ENCODE measurements around the gene ADD3. TPM values are rescaled to one million over a fixed set of nuclear protein-coding genes. Genes with fewer than 3 reads are reported as not detected.

Gene ADD3
- total RNA-seq, 1 donor: 536 TPM

- no peaks in the 10 kb centered on the region for H3K27me3 ChIP-seq (ENCODE audit: insufficient read depth, low read length)
- H3K9me3 ChIP-seq (ENCODE audit: low read depth, low read length): no peaks in the 10 kb centered on the region
- H3K4me1 ChIP-seq (ENCODE audit: insufficient read depth, low read length): no peaks in the 10 kb centered on the region
- H3K4me3 ChIP-seq (ENCODE audit: low read length): no peak overlapping the region
Observed at GRCh38 chr10:109987452-109988211, 20.2 kb upstream of the ADD3 start.

DNA sequence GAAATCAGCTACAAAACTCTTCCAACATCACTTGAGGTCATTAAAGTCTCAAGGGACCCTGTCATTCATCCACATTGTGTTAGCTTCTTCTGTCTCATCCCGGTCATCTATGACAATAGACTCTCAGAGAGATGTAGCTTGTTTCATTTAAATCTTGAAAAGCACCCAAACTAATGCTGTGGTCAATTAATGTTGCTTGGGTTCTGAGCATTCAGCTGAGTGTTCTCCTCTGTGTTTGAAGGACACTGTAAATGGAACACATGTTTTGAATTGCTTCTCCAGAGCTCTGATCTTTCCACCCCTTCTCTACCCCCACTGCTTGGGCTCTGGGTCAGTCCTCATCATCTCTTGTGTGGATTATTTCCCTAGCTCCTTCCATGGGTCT lies 19.6 kb upstream of the ADD3 start:
- Histone ChIP-seq H3K4me3 (ENCODE audit: low read length) (no peak overlapping the region), H3K9me3 (ENCODE audit: low read depth, low read length) (no peaks in the 10 kb centered on the region), H3K27me3 (ENCODE audit: insufficient read depth, low read length) (no peaks in the 10 kb centered on the region), H3K4me1 (ENCODE audit: insufficient read depth, low read length) (no peaks in the 10 kb centered on the region)

- Histone ChIP-seq H3K27me3 (ENCODE audit: insufficient read depth, low read length) (no peaks in the 10 kb centered on the region), H3K4me1 (ENCODE audit: insufficient read depth, low read length) (peaks cover 3% of the 10 kb centered on the region), H3K4me3 (ENCODE audit: low read length) (no peak overlapping the region), H3K9me3 (ENCODE audit: low read depth, low read length) (no peaks in the 10 kb centered on the region)
Observed at GRCh38 chr10:109991266-109991855, 16.4 kb upstream of the ADD3 start.

GRCh38 chr10:109992485-109992884 lies 15.3 kb upstream of the ADD3 start:
- no peak overlapping the region for H3K4me3 ChIP-seq (ENCODE audit: low read length)
- H3K27me3 ChIP-seq (ENCODE audit: insufficient read depth, low read length): no peaks in the 10 kb centered on the region
- no peaks in the 10 kb centered on the region for H3K9me3 ChIP-seq (ENCODE audit: low read depth, low read length)
- peaks cover 11% of the 10 kb centered on the region for H3K4me1 ChIP-seq (ENCODE audit: insufficient read depth, low read length)

DNA sequence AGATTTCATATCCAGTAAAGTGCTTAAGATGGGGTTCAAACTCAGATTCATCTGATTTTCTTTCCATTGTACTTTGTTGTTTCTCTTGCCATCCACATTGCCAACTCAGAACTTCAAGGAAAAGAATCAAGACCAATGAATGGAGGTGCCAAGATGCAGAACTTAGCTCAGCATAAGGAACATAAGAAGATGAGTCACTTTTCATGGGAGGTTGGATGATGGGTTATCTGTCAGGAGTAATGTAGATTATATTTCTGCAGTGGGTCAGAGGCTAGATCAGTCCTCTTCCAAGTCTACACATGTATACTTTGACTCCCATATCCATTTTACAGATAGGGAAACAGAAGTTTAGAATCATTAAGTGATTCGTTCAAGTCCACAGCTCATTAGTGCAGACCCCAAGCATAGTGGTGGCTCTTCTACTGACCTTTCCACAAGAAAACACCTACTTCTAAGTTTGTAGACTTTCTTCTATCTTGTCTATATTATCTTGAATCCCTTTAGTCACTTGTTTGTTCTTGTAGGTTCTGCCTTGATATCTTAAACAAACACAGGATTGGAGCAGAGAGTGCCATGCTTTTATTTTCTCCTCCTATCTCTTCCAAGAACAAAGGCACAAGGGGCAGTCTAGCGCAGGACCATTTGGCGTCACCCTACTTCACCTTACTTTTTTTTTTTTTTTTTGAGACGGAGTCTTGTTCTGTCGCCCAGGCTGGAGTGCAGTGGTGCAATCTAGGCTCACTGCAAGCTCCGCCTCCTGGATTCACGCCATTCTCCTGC lies 14.0 kb upstream of the ADD3 start:
- Histone ChIP-seq H3K27me3 (ENCODE audit: insufficient read depth, low read length) (no peaks in the 10 kb centered on the region), H3K9me3 (ENCODE audit: low read depth, low read length) (no peaks in the 10 kb centered on the region), H3K4me3 (ENCODE audit: low read length) (no peak overlapping the region), H3K4me1 (ENCODE audit: insufficient read depth, low read length) (peaks cover 11% of the 10 kb centered on the region)

DNA sequence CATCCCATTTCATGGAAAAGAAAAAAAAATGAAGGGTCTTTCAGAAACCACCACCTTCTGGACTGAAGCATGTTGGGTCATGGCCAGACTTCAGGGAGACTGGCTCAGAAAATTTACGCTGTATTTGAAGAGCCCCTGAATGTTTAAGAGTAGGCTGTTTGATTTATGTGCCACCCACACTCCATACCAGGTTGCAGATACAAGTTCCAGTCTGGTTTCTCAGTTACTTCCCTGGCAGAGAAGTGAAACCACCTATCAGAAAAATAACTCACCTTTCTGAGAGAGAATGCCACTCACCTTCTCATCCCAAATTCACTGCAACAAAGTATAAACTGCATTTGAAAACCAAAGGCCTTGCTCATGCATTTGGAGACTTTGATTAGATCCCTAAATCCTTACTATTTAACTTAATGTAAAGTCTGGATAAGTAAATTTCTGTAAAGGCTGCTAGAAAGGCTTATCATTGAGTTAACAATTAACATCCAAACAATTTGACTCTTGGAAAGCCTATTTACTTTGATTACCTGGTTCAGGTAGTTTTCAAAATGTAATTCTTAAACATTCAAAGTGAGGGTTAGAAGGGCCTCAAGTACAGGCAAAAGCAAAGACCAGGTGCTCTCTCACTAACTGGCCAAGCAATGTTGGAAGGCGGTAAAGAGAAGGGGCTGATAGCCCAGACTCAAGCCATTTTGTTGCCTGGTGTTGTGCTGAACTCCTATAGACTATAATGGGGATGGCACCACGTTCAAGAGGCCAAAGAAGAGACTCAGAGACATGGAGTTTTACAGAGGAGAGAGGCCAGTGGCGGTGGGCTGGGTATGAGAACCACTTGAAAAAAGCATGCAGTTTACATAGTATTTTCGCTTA lies 12.8 kb upstream of the ADD3 start:
- Histone ChIP-seq H3K27me3 (ENCODE audit: insufficient read depth, low read length) (no peaks in the 10 kb centered on the region), H3K4me3 (ENCODE audit: low read length) (no peak overlapping the region), H3K9me3 (ENCODE audit: low read depth, low read length) (no peaks in the 10 kb centered on the region), H3K4me1 (ENCODE audit: insufficient read depth, low read length) (peaks cover 11% of the 10 kb centered on the region)

- peaks cover 11% of the 10 kb centered on the region for H3K4me1 ChIP-seq (ENCODE audit: insufficient read depth, low read length)
- no peaks in the 10 kb centered on the region for H3K9me3 ChIP-seq (ENCODE audit: low read depth, low read length)
- no peak overlapping the region for H3K4me3 ChIP-seq (ENCODE audit: low read length)
- H3K27me3 ChIP-seq (ENCODE audit: insufficient read depth, low read length): no peaks in the 10 kb centered on the region
Observed at GRCh38 chr10:109995595-109995994, 12.2 kb upstream of the ADD3 start.

- peaks cover 11% of the 10 kb centered on the region for H3K4me1 ChIP-seq (ENCODE audit: insufficient read depth, low read length)
- no peak overlapping the region for H3K4me3 ChIP-seq (ENCODE audit: low read length)
Observed at GRCh38 chr10:109996225-109996624, 11.6 kb upstream of the ADD3 start.

DNA sequence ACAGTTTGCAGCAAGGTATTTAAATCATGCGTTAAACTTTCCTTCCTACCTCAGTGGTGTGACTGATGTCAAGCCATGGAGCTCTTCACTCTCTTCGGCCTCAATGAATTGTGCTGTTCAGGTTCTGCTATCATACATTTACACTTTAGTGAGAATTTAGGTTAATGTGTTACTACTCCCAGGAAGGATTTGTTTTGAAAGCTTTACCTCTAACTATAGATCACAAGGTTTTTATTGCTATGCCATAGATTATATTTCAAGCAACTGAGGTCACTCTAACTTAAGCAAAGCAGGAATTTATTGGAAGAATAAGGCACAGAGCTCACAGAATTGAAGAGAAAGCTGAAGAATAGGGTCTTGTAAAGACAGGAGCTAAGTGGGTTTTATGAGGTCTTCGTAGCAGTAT lies 11.0 kb upstream of the ADD3 start:
- Histone ChIP-seq H3K4me1 (ENCODE audit: insufficient read depth, low read length) (peaks cover 11% of the 10 kb centered on the region), H3K27me3 (ENCODE audit: insufficient read depth, low read length) (no peaks in the 10 kb centered on the region), H3K9me3 (ENCODE audit: low read depth, low read length) (no peaks in the 10 kb centered on the region), H3K4me3 (ENCODE audit: low read length) (no peak overlapping the region)

More at GRCh38 chr10:109996225-109996624, 11.6 kb upstream of the ADD3 start:
- Histone ChIP-seq H3K9me3 (ENCODE audit: low read depth, low read length) (no peaks in the 10 kb centered on the region), H3K27me3 (ENCODE audit: insufficient read depth, low read length) (no peaks in the 10 kb centered on the region)

DNA sequence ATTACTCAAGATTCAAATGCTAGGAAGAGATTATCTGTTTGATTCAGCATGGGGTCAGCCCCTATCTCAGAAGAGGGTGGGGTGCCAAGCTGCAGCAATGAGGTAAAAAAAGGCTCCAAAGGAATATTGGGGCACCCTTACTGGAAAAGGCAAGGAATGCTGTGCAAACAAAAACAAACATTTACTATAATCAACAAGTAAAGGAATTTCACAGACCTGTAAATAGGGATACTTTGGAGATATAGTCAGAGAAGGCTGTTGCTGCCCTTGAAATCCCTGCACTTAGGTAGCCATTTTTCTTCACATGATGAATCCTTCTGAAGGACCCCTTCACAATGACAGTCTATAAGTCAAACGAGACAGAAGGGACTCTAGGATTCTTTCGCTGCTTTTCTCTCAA lies 10.6 kb upstream of the ADD3 start:
- H3K4me3 ChIP-seq (ENCODE audit: low read length): no peak overlapping the region

DNA sequence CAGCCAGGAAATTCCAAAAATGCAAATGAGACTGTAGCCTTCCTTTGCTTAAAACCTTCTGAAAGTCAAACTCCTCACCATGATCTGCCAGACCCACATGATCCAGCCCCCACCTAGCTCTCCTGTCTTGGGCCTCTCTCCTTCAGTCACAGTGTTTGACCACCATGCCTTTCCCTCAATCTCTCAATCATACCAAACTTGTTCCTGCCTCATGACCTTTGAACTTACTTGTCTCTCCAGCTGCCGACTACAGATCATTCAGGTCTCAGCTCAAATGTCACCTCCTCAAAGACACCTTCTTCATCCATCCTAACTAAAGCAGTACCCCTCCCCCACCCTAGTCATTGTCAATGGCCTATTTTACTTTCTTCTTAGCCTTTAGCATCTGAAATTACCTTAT lies 9.3 kb upstream of the ADD3 start:
- Histone ChIP-seq H3K4me3 (ENCODE audit: low read length) (no peak overlapping the region), H3K9me3 (ENCODE audit: low read depth, low read length) (no peaks in the 10 kb centered on the region), H3K27me3 (ENCODE audit: insufficient read depth, low read length) (no peaks in the 10 kb centered on the region)

More for the DNA sequence above, 10.6 kb upstream of the ADD3 start:
- no peaks in the 10 kb centered on the region for H3K9me3 ChIP-seq (ENCODE audit: low read depth, low read length)
- peaks cover 11% of the 10 kb centered on the region for H3K4me1 ChIP-seq (ENCODE audit: insufficient read depth, low read length)
- no peaks in the 10 kb centered on the region for H3K27me3 ChIP-seq (ENCODE audit: insufficient read depth, low read length)

GRCh38 chr10:110002801-110003523 lies 4.8 kb upstream of the ADD3 start:
- H3K4me3 ChIP-seq (ENCODE audit: low read length): no peak overlapping the region
- H3K9me3 ChIP-seq (ENCODE audit: low read depth, low read length): no peaks in the 10 kb centered on the region
- no peaks in the 10 kb centered on the region for H3K27me3 ChIP-seq (ENCODE audit: insufficient read depth, low read length)
- H3K4me1 ChIP-seq (ENCODE audit: insufficient read depth, low read length): peaks cover 10% of the 10 kb centered on the region

More for the DNA sequence above, 9.3 kb upstream of the ADD3 start:
- H3K4me1 ChIP-seq (ENCODE audit: insufficient read depth, low read length): peaks cover 12% of the 10 kb centered on the region

DNA sequence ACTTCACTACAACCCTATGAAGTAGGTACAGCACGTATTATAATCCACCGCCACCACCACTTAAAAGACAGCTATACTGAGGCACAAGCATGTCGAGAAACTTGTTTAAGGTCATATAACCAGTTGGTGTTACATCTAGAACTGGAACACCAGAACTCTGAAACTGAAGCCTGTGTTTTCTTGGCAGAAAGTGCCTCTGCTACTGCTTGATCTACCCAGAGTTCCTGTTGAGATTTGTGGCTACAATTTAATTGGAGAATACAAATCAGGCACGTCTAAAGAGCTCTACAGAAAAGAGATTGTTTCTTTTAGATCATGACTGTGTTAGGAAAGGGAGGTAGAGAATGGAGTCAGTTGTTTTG lies 4.3 kb upstream of the ADD3 start:
- no peaks in the 10 kb centered on the region for H3K27me3 ChIP-seq (ENCODE audit: insufficient read depth, low read length)
- no peak overlapping the region for H3K4me3 ChIP-seq (ENCODE audit: low read length)
- no peaks in the 10 kb centered on the region for H3K9me3 ChIP-seq (ENCODE audit: low read depth, low read length)
- H3K4me1 ChIP-seq (ENCODE audit: insufficient read depth, low read length): peaks cover 10% of the 10 kb centered on the region

- no peaks in the 10 kb centered on the region for H3K27me3 ChIP-seq (ENCODE audit: insufficient read depth, low read length)
- H3K4me1 ChIP-seq (ENCODE audit: insufficient read depth, low read length): peaks cover 24% of the 10 kb centered on the region
- no peaks in the 10 kb centered on the region for H3K9me3 ChIP-seq (ENCODE audit: low read depth, low read length)
- no peak overlapping the region for H3K4me3 ChIP-seq (ENCODE audit: low read length)
Observed at GRCh38 chr10:110005719-110006118, 2.1 kb upstream of the ADD3 start.

Data from mononuclear cell (primary cell).